GM10248 (cell line): ENCODE data around the gene GALNT14.

Experiments used
- CTCF ChIA-PET: fragments of 300-600 bp; sonication (Branson Sonifier 250); formaldehyde crosslinking; extraction: SDS; loops from one replicate; lab custom pipeline; 2021; ENCODE audit warnings: antibody characterized with exemption; lab: Yijun Ruan, JAX
- POLR2A ChIA-PET: fragments of 350-650 bp; sonication (Branson Sonifier 250); formaldehyde crosslinking; extraction: SDS; loops from one replicate; lab custom pipeline; 2020; ENCODE audit warnings: antibody characterized with exemption; lab: Yijun Ruan, JAX
- DNase-seq: peaks from one replicate; pipeline ENCODE4 v3.0.0; 2012; ENCODE audit errors: extremely low spot score
- CTCF ChIP-seq: IDR thresholded peaks from 2 replicates; pipeline ENCODE4 v1.5.1; 2012; ENCODE audit warnings: mild to moderate bottlenecking, low read depth; ENCODE audit errors: extremely low read depth, missing control alignments, control extremely low read depth

Gene GALNT14

GRCh38 chr2:31069643-31070325, 68.5 kb downstream of the GALNT14 start:
- no peak for TF ChIP-seq CTCF
- CTCF ChIA-PET: interaction anchor here (1.3 kb wide), 1 partner anchor 100 kb away, joined by 3 read pairs; no protein-coding TSS in a partner anchor
- POLR2A ChIA-PET: no interaction called here
- DNase-seq: no peak

- ChIA-PET CTCF (interaction anchor here (1.1 kb wide), 1 partner anchor 9 kb away, joined by 3 read pairs; no protein-coding TSS in a partner anchor), POLR2A (no interaction called here)
- no peak for TF ChIP-seq CTCF
- DNase-seq: no peak
Observed at GRCh38 chr2:31067259-31067658, 71.0 kb downstream of the GALNT14 start.

- ChIA-PET CTCF (interaction anchor here (1.1 kb wide), 1 partner anchor 10 kb away, joined by 3 read pairs; no protein-coding TSS in a partner anchor), POLR2A (no interaction called here)
- DNase-seq: no peak
- no peak for TF ChIP-seq CTCF
Observed at GRCh38 chr2:31066551-31066950, 71.7 kb downstream of the GALNT14 start.

GRCh38 chr2:31066086-31066485, 72.2 kb downstream of the GALNT14 start:
- no peak for DNase-seq
- POLR2A ChIA-PET: no interaction called here
- no peak for TF ChIP-seq CTCF
- CTCF ChIA-PET: interaction anchor here (1.1 kb wide), 1 partner anchor 10 kb away, joined by 3 read pairs; no protein-coding TSS in a partner anchor

GRCh38 chr2:31065356-31065755, 72.9 kb downstream of the GALNT14 start:
- ChIA-PET POLR2A (no interaction called here), CTCF (no interaction called here)
- TF ChIP-seq CTCF: no peak
- DNase-seq: no peak

GRCh38 chr2:31060397-31060796, 77.8 kb downstream of the GALNT14 start:
- no peak for DNase-seq
- CTCF ChIA-PET: no interaction called here
- POLR2A ChIA-PET: no interaction called here
- TF ChIP-seq CTCF: no peak
